HepG2 (cell line): ENCODE data around the gene WBP1. TPM values are rescaled to one million over a fixed set of nuclear protein-coding genes. Genes with fewer than 3 reads are reported as not detected.
A peak's percentile ranks its signal among the peaks of the same experiment; 100 is the strongest.

Experiments used
- BRD4 ChIP-seq: sonication (generic); formaldehyde crosslinking; IDR thresholded peaks from 2 replicates; pipeline ENCODE4 v1.4.0; 2020; ENCODE audit warnings: missing genetic modification reagents
- HINFP ChIP-seq: sonication (generic); formaldehyde crosslinking; IDR thresholded peaks from 2 replicates; pipeline ENCODE4 v1.4.0; 2020; ENCODE audit warnings: low read depth, mild to moderate bottlenecking, missing genetic modification reagents
- HNF1A ChIP-seq, 2 experiments: sonication (generic) in 1 of 2; formaldehyde crosslinking in 1 of 2; IDR thresholded peaks; 2 replicates each; pipeline versions ENCODE4 v1.4.0 to v1.6.1; 2016 to 2020; ENCODE audit warnings: borderline replicate concordance in 1 of 2, low read depth in 1 of 2, mild to moderate bottlenecking in 1 of 2, missing genetic modification reagents in 1 of 2
- MED1 ChIP-seq: sonication (generic); formaldehyde crosslinking; IDR thresholded peaks from 2 replicates; pipeline ENCODE4 v1.4.0; 2020; ENCODE audit warnings: missing genetic modification reagents
- MXD4 ChIP-seq: IDR thresholded peaks from 2 replicates; pipeline ENCODE4 v1.6.1; 2016; ENCODE audit warnings: mild to moderate bottlenecking, missing biosample characterization, missing genetic modification reagents
- PAWR ChIP-seq: sonication (generic); formaldehyde crosslinking; IDR thresholded peaks from 2 replicates; pipeline ENCODE4 v1.4.0; 2020; ENCODE audit warnings: missing genetic modification reagents, mild to moderate bottlenecking, borderline replicate concordance
- REPIN1 ChIP-seq: sonication (generic); formaldehyde crosslinking; IDR thresholded peaks from 2 replicates; pipeline ENCODE4 v1.8.0; 2022; ENCODE audit warnings: missing genetic modification reagents, low read depth, mild to moderate bottlenecking, borderline replicate concordance
- TAF1 ChIP-seq: sonication (generic); formaldehyde crosslinking; IDR thresholded peaks from 2 replicates; pipeline ENCODE4 v1.4.0; 2020; ENCODE audit warnings: missing genetic modification reagents
- UBTF ChIP-seq: sonication (generic); formaldehyde crosslinking; IDR thresholded peaks from 2 replicates; pipeline ENCODE4 v1.4.0; 2020; ENCODE audit warnings: mild to moderate bottlenecking, missing genetic modification reagents
- ZMAT3 ChIP-seq: sonication (generic); formaldehyde crosslinking; conservative IDR thresholded peaks from 2 replicates; pipeline ENCODE4 v1.7.0; 2021; ENCODE audit warnings: missing genetic modification reagents
- ZNF101 ChIP-seq: sonication (generic); formaldehyde crosslinking; IDR thresholded peaks from 2 replicates; pipeline ENCODE4 v1.4.0; 2020; ENCODE audit warnings: mild to moderate bottlenecking, low read depth, missing genetic modification reagents, borderline replicate concordance
- ZNF574 ChIP-seq: sonication (generic); formaldehyde crosslinking; IDR thresholded peaks from 2 replicates; pipeline ENCODE4 v1.4.0; 2020; ENCODE audit warnings: missing genetic modification reagents
- ZNF598 ChIP-seq: sonication (generic); formaldehyde crosslinking; IDR thresholded peaks from 2 replicates; pipeline ENCODE4 v1.5.1; 2020; ENCODE audit warnings: mild to moderate bottlenecking, missing genetic modification reagents, borderline replicate concordance
- polyA plus RNA-seq, 8 experiments: library from polyadenylated mRNA; depleted of rRNA in 3 of 8; stranded (reverse) in 7 of 8; unstranded in 1 of 8; fragments of >200 nt; fragmentation: Illumina TruSeq in 4 of 8; extraction: Trizol in 4 of 8; gene quantifications; 2 replicates each; pipeline versions ENCODE4 v1.2.1 to v1.2.3, GENCODE V29; 2011 to 2016; ENCODE audit warnings: low read depth in 4 of 8, missing spikeins in 1 of 8, mixed read lengths in 1 of 8; ENCODE audit not compliant: insufficient read depth in 1 of 8
- total RNA-seq, 5 experiments: library from RNA; depleted of rRNA; stranded (reverse); fragments of >200 nt; fragmentation: Illumina TruSeq; extraction: Trizol; gene quantifications; 2 replicates each; pipeline ENCODE4 v1.2.3, GENCODE V29; 2016; ENCODE audit warnings: low read depth in 1 of 5

Gene WBP1
- total and polyA plus RNA-seq, 2 of the 13 experiments (the other 11 are each of a cell fraction or from before 2014, with no cell fraction given), result 38.8 to 85.7 TPM

- TF ChIP-seq ZNF574 (peak; percentile 54), PAWR (CRISPR knock-in tag) (0 out of 2 replicates have a peak, but pooled peaks have one; percentile 34), HNF1A (IDR thresholded peaks at IDR 0.05; ENCODE audit: low read depth) (peak; percentile 17; the same call in 1 of the 2 replicates), HNF1A (CRISPR knock-in tag; IDR thresholded peaks at IDR 0.05; ENCODE audit: borderline replicate concordance) (no peak; the same call in 1 of the 2 replicates), REPIN1 (CRISPR knock-in tag) (peak; percentile 56), ZNF598 (no peak), TAF1 (no peak; the same call in none of the 2 replicates), MXD4 (CRISPR knock-in tag) (no peak), BRD4 (peak; percentile 82), ZMAT3 (CRISPR knock-in tag) (peak; percentile 85), UBTF (CRISPR knock-in tag) (peak; percentile 61), HINFP (peak; percentile 97), MED1 (CRISPR knock-in tag) (peak; percentile 45; the same call in 1 of the 2 replicates), ZNF101 (CRISPR knock-in tag) (no peak)
Measured at GRCh38 chr2:74457549-74458131, 598 bp upstream of the WBP1 start (continued).
